Stimulated activated CD4-positive, alpha-beta T cell treated with anti-CD3 and anti-CD28 coated beads, TNF-alpha, amount 100 ng/mL, for 24 hours (primary cell): ENCODE results near the gene ZNF462.

ENCODE experiments used
- DNase-seq, 3 experiments: peaks; one replicate each; pipeline ENCODE4 v3.0.0-alpha.2; 2020; ENCODE audit warnings: low read depth in 3 of 3

ZNF462 gene

GRCh38 chr9:106929471-106930177, 66.7 kb downstream of the ZNF462 start:
- DNase-seq, result no peak

- no peak for DNase-seq
Observed at GRCh38 chr9:106930477-106930876, 67.5 kb downstream of the ZNF462 start.

- DNase-seq, result no peak
Observed at GRCh38 chr9:106931466-106931865, 68.5 kb downstream of the ZNF462 start.

GRCh38 chr9:106932178-106932577, 69.2 kb downstream of the ZNF462 start:
- DNase-seq, result no peak

GRCh38 chr9:106932675-106933074, 69.7 kb downstream of the ZNF462 start:
- DNase-seq, result no peak

GRCh38 chr9:106933470-106933869, 70.5 kb downstream of the ZNF462 start:
- no peak for DNase-seq

GRCh38 chr9:106934442-106935238, 71.7 kb downstream of the ZNF462 start:
- no peak for DNase-seq

GRCh38 chr9:106936680-106937079, 73.7 kb downstream of the ZNF462 start:
- no peak for DNase-seq

- DNase-seq, result no peak
Observed at GRCh38 chr9:106941916-106942315, 79.0 kb downstream of the ZNF462 start.

GRCh38 chr9:106945727-106946660, 83.0 kb downstream of the ZNF462 start:
- no peak for DNase-seq

- DNase-seq, result no peak
Observed at GRCh38 chr9:106947106-106947900, 84.3 kb downstream of the ZNF462 start.

GRCh38 chr9:106953174-106953573, 90.2 kb downstream of the ZNF462 start:
- no peak for DNase-seq

- DNase-seq, result no peak
Observed at GRCh38 chr9:106954558-106954957, 91.6 kb downstream of the ZNF462 start.

GRCh38 chr9:106954974-106955850, 92.2 kb downstream of the ZNF462 start:
- no peak for DNase-seq

GRCh38 chr9:106956971-106957370, 94.0 kb downstream of the ZNF462 start:
- DNase-seq, result no peak

GRCh38 chr9:106958955-106959657, 96.1 kb downstream of the ZNF462 start:
- no peak for DNase-seq

- no peak for DNase-seq
Observed at GRCh38 chr9:106960258-106960657, 97.3 kb downstream of the ZNF462 start.

GRCh38 chr9:106961623-106962022, 98.7 kb downstream of the ZNF462 start:
- DNase-seq, result no peak

GRCh38 chr9:106962122-106962521, 99.2 kb downstream of the ZNF462 start:
- DNase-seq, result no peak
